ENCODE results near the gene PRDM2.

The PRDM2 gene

GRCh38 chr1:13812456-13813397, 112.7 kb downstream of the PRDM2 start:
- DNase-seq (ENCODE audit: low read depth in 1 of 2, low spot score in 1 of 2): no peak

GRCh38 chr1:13813398-13814012, 113.5 kb downstream of the PRDM2 start:
- DNase-seq (ENCODE audit: low read depth in 1 of 2, low spot score in 1 of 2): peak; percentile 26 to 35

GRCh38 chr1:13814131-13814530, 114.1 kb downstream of the PRDM2 start:
- DNase-seq (ENCODE audit: low read depth in 1 of 2, low spot score in 1 of 2): no peak

DNA sequence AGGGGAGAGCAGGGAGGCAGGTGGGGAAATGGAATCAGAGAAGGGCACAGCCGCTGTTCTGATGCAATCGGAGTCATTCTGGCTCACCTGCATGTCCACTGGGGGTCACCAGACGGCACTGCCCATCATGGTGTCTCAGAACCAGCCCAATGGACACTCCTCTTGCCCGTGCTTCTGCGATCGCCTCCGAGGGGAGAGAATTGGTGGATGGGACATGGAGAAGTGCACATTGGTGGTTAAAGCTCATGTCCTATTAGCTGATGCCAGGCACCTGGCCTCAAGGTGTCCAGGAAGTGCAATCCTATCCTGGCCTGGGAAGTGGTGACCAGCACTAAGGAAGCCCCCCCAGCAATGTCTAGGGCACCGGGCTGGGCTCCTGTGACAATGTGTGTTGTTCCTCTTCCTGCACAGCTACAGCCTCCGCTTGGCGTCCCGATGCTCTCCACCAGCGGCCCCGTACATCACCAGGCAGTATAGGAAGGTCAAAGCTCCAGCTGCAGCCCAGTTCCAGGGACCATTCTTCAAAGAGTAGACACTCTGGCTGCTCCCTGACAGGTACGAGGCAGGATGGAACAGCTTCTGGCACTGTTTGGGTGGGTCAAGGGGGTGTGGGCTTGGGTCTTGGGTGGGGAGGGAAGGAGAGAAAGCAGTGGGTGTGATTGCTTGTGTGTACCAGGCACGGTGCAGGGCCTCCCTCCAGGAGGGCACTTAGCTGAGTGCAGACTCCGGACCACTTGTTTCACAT, 116.2 kb downstream of the PRDM2 start:
- no peak for DNase-seq (ENCODE audit: low read depth in 1 of 2, low spot score in 1 of 2)

DNA sequence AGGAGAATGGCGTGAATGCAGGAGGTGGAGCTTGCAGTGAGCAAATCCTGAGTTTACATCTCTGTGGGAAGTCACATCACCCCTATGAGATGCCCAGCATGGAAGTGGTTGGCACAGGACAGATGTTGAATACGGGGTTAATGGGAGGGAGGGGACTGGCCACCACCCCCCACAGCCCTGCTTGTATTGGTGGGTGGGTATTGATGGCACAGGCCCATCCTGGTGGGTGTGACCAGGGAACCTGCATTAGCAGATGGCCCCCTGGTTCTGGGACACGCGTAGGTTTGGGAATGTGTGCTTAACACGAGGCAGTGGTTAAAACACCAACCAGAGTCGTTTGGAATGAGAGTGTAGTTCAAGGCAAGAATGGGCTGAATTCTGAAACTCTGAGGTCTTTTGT, 117.9 kb downstream of the PRDM2 start:
- DNase-seq (ENCODE audit: low read depth in 1 of 2, low spot score in 1 of 2): no peak

DNA sequence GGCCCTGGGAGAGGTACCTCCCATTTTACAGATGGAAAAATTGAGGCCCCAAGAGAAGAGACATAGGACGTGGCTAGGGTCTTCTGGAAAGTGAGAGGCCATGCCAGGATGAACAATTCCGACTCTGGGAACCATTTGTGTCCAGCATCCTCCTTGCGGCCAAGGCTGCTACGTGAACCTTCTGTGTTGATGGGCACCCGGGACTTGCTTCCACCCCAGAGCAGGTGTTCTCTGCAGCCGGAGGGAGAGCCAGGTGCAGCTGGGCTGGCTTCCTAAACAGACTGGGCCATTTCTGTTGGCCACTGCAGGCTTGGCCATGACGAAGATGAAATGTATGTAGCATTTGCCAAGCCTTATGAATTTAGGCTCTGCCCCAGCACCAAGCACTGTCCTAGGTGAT, 118.9 kb downstream of the PRDM2 start:
- DNase-seq (ENCODE audit: low read depth in 1 of 2, low spot score in 1 of 2): no peak

GRCh38 chr1:13819642-13820041, 119.7 kb downstream of the PRDM2 start:
- DNase-seq (ENCODE audit: low read depth in 1 of 2, low spot score in 1 of 2): no peak

GRCh38 chr1:13820055-13820454, 120.1 kb downstream of the PRDM2 start:
- DNase-seq (ENCODE audit: low read depth in 1 of 2, low spot score in 1 of 2): no peak

GRCh38 chr1:13820456-13820855, 120.5 kb downstream of the PRDM2 start:
- DNase-seq (ENCODE audit: low read depth in 1 of 2, low spot score in 1 of 2): no peak

- no peak for DNase-seq (ENCODE audit: low read depth in 1 of 2, low spot score in 1 of 2)
Measured at GRCh38 chr1:13823126-13823880, 123.3 kb downstream of the PRDM2 start.

DNA sequence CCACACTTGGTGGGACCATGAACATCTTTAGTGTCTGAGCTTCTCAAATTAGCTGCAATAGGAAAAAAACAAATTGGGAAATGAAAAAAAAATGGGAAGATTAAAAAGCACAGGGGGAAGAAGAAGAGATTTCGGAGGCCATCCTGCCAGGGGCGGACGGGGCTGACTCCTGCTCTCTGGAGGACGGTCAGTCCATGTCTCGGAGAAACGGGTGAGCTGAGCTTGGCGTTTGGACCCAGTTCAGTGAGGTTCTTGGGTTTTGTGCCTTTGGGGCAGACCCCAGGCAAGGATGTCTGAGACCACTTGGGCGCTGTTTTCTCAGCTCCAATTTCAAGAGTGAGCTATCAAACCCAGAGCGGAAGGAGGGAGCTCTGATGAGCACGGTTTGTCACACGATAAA, 123.9 kb downstream of the PRDM2 start:
- no peak for DNase-seq (ENCODE audit: low read depth in 1 of 2, low spot score in 1 of 2)

DNA sequence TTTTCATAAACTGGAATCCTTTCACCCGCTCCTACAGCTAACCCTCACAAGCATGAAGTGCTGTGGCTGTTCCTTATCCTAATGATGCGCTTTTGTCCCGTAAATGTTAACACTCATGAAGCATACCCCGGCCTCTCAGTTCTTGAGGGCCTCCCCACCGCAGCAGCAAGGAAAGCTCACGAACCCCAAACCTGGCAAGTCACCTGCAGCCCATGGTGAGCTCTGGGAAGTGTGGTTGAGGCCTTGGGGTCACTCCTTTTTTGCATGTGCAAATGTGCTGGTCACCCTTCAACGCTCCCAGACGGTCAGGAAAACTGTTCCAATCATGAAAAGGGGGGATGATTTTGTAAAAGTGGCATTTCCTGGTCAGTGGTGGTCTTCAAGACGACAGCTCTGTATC, 124.6 kb downstream of the PRDM2 start:
- DNase-seq (ENCODE audit: low read depth in 1 of 2, low spot score in 1 of 2): no peak

DNA sequence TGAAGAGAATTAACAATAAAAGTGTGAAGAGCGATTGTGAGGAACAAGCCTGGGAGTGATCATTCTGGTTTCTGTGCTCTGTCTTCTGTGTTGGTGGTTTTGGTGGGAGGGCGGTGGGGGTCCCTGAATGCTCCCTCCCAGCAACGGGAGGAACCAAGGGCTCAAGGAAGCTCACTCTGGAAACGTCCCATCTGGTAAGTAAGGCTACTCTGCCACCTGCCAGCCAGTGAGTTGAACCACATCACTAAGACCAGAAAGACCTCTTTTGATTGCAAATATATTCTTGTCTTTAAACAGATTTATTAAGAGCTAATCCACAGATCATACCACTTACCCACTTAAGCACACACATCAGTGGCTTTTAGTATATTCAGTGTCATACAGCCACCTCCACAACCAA, 125.0 kb downstream of the PRDM2 start:
- no peak for DNase-seq (ENCODE audit: low read depth in 1 of 2, low spot score in 1 of 2)

- DNase-seq (ENCODE audit: low read depth in 1 of 2, low spot score in 1 of 2): no peak
Measured at GRCh38 chr1:13826009-13826408, 126.0 kb downstream of the PRDM2 start.

DNA sequence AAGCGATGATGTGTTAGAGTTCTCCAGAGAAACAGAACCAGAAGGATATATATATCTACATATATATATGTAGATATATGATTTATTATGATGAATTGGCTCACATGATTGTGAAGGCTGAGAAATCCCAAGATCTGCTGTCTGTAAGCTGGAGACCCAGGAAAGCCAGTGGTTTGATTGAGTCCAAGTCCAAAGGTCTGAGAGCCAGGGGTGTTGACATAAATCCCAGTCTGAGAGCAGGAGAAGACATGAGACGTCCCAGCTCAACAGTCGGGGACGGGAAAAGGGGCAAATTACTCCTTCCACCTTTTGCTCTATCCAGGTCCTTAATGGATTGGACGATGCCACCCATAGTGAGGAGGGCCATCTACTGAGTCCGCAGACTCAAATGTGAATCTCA, 126.6 kb downstream of the PRDM2 start:
- no peak for DNase-seq (ENCODE audit: low read depth in 1 of 2, low spot score in 1 of 2)

GRCh38 chr1:13828454-13829151, 128.6 kb downstream of the PRDM2 start:
- no peak for DNase-seq (ENCODE audit: low read depth in 1 of 2, low spot score in 1 of 2)

DNA sequence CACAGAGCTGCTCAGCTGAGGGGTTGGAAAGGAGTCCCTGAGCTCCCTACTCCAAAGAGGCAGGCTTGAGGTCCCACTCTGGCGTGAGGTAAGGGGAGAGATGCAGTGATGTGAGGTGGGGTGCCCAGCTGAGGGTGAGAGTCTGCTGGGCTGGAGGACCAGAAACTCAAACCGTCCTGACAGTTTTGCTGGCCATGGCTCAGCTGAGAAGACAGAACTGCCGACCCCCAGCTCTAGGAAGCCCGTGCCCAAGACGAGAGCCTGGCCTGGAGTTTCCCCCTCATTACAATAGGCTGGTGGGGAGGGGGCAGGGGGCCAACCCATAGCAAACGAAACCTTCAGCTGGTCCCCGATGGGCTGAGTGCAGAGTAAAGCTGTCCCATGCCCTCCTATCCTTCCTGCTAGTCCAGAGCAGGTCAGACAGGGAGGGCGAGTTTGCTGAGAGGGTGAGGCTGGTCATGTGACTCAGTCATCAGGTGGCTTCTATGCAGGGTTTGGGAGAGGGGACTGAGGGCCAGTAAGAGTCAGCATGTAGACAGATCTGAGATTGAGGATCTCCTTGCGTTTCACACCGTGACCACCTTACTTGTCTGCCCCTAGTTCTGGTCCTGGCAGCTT, 129.3 kb downstream of the PRDM2 start:
- DNase-seq (ENCODE audit: low read depth in 1 of 2, low spot score in 1 of 2): no peak

DNA sequence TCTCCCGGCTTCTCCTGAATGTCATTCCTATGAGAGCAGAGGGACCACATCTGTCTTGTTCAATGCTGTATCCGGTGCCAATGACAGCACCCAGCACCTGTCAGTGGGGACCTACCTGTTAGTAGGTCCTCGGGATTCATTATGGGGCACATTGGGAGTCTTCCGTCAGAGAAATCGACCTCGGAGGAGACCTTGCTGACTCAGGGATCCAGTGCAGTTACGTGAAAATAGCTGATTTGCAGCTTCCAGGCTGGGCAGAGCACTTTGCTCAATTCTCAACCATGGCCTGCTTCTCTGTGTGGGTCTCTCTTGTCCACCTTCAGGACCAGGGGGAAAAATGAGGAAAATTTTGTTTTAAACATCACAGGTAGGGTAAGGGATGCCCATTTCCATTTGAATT, 130.2 kb downstream of the PRDM2 start:
- DNase-seq (ENCODE audit: low read depth in 1 of 2, low spot score in 1 of 2): no peak

GRCh38 chr1:13830616-13831280, 130.8 kb downstream of the PRDM2 start:
- no peak for DNase-seq (ENCODE audit: low read depth in 1 of 2, low spot score in 1 of 2)

DNA sequence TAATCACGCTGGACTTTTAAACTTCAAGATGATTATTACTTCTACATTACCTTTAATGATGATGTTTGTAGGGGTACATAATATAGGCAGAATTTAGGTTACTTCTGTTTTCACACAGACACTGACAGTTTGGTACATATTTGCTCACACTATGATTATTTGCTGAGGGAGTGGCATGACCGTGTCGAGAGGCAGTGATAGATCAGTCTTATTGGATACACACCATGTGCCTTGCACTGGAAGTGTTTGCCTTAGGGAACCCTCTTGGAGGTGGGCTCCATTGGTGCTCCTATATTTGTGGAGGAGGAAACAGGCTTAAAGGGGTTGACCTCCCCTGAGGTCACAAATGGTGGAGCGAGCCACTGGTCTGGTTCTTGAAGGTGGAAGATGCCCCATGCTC, 132.1 kb downstream of the PRDM2 start:
- DNase-seq (ENCODE audit: low read depth in 1 of 2, low spot score in 1 of 2): no peak
